ENCODE measurements around the gene MFAP5.

DNA sequence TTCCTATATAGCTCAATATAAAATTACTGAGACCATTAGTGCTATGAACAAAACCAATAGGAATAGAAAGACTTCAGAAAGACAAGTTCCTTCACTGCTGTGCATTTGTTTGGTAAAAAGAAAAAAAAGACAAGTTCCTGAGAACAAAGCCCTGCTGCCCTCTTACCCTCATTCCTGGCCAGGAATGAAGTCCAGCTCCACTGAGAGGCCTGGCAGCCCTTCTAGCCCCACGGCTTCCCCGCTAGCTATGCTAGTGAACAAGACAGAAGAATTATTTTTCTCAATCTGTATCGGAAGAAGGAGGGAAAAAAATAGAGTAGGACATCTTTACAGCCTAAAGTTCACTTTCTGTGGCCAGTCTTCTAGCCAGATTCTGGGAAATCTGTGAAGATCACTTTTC lies 1.6 kb downstream of the MFAP5 start:
- TF ChIP-seq, protein P1, sequence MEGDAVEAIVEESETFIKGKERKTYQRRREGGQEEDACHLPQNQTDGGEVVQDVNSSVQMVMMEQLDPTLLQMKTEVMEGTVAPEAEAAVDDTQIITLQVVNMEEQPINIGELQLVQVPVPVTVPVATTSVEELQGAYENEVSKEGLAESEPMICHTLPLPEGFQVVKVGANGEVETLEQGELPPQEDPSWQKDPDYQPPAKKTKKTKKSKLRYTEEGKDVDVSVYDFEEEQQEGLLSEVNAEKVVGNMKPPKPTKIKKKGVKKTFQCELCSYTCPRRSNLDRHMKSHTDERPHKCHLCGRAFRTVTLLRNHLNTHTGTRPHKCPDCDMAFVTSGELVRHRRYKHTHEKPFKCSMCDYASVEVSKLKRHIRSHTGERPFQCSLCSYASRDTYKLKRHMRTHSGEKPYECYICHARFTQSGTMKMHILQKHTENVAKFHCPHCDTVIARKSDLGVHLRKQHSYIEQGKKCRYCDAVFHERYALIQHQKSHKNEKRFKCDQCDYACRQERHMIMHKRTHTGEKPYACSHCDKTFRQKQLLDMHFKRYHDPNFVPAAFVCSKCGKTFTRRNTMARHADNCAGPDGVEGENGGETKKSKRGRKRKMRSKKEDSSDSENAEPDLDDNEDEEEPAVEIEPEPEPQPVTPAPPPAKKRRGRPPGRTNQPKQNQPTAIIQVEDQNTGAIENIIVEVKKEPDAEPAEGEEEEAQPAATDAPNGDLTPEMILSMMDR (conservative IDR thresholded peaks at IDR 0.05 in 1 of 2, IDR thresholded peaks at IDR 0.05 in 1 of 2; ENCODE audit: extremely low read depth in 1 of 2, insufficient read depth in 1 of 2, low read depth in 1 of 2, low read length in 2 of 2): no peak
- no peak for TF ChIP-seq EZH2 (IDR thresholded peaks at IDR 0.05; ENCODE audit: borderline replicate concordance, low read length)
